Spleen (tissue), 7 donors: ENCODE results near the gene PLVAP.

Experiments
- POLR2A ChIP-seq, 3 donors: fragments of 450-650 bp; IDR thresholded peaks; one replicate each; pipeline ENCODE4 v1.5.1; 2017; ENCODE audit warnings: antibody characterized with exemption in 3 of 3, mild to moderate bottlenecking in 1 of 3
- TF ChIP-seq, protein P1 (sequence below), 11 experiments: fragments of 200-600 bp in 7 of 11; fragments of 450-650 bp in 4 of 11; sonication (generic) in 4 of 11; IDR thresholded peaks in 8 of 11; conservative IDR thresholded peaks in 3 of 11; 1 replicate in 7 of 11; 2 replicates in 4 of 11; pipeline versions ENCODE4 v1.4.0 to v1.8.0; 2016 to 2021; ENCODE audit warnings: antibody characterized with exemption in 11 of 11, inconsistent platforms in 4 of 11, mild to moderate bottlenecking in 1 of 11
- donor health status: DM: no; HTN: no; CAD: no; lungs with moderate emphysema.
- donor health status: DM: no; HTN: no; CAD: no.
- donor health status: DM: no; HTN: no; CAD: no.

DNA sequence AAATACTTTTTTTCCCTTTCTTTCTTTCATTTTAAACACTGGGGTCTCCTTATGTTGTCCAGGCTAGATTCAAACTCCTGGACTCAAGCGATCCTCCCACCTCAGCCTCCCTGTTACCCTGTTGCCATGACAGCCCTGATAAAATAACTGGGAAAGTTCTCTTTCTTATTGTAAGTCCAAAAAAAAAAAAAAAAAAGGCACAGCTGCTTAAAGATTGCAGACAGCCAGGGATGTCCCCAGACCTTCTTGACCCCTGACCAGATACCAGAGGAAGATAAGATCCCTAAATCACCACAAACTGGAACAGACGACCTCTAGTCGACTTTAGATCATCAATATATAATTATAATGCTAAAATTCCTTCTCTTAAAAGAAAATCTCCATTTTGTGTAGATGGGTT, 41.6 kb upstream of the PLVAP start:
- TF ChIP-seq, protein P1, sequence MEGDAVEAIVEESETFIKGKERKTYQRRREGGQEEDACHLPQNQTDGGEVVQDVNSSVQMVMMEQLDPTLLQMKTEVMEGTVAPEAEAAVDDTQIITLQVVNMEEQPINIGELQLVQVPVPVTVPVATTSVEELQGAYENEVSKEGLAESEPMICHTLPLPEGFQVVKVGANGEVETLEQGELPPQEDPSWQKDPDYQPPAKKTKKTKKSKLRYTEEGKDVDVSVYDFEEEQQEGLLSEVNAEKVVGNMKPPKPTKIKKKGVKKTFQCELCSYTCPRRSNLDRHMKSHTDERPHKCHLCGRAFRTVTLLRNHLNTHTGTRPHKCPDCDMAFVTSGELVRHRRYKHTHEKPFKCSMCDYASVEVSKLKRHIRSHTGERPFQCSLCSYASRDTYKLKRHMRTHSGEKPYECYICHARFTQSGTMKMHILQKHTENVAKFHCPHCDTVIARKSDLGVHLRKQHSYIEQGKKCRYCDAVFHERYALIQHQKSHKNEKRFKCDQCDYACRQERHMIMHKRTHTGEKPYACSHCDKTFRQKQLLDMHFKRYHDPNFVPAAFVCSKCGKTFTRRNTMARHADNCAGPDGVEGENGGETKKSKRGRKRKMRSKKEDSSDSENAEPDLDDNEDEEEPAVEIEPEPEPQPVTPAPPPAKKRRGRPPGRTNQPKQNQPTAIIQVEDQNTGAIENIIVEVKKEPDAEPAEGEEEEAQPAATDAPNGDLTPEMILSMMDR (IDR thresholded peaks at IDR 0.05 in 8 of 11, conservative IDR thresholded peaks at IDR 0.05 in 3 of 11) = no peak
- no peak for TF ChIP-seq POLR2A (IDR thresholded peaks at IDR 0.05)
